ENCODE data around the gene TMEM200B.

Gene TMEM200B

GRCh38 chr1:29094954-29095353 is 28.7 kb downstream of the TMEM200B start:
- TF ChIP-seq, protein P1, sequence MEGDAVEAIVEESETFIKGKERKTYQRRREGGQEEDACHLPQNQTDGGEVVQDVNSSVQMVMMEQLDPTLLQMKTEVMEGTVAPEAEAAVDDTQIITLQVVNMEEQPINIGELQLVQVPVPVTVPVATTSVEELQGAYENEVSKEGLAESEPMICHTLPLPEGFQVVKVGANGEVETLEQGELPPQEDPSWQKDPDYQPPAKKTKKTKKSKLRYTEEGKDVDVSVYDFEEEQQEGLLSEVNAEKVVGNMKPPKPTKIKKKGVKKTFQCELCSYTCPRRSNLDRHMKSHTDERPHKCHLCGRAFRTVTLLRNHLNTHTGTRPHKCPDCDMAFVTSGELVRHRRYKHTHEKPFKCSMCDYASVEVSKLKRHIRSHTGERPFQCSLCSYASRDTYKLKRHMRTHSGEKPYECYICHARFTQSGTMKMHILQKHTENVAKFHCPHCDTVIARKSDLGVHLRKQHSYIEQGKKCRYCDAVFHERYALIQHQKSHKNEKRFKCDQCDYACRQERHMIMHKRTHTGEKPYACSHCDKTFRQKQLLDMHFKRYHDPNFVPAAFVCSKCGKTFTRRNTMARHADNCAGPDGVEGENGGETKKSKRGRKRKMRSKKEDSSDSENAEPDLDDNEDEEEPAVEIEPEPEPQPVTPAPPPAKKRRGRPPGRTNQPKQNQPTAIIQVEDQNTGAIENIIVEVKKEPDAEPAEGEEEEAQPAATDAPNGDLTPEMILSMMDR (IDR thresholded peaks at IDR 0.05): no peak

DNA sequence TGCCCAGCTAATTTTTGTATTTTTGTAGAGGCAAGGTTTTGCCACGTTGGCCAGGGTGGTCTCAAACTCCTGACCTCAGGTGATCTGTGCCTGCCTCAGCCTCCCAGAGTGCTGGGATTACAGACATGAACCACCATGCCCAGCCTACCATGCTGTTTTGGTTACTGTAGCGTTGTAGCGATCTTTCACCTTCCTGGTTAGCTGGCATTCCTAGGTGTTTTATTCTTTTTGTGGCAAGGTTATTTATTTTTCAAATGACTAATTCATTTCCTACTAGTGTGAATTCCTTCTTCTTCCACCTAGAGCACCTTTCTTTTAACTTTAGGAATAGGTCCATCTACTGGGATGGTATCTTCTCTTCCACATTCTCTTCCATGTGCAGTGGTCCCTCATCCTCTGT is 29.3 kb downstream of the TMEM200B start:
- TF ChIP-seq, protein P1 (IDR thresholded peaks at IDR 0.05): no peak

- TF ChIP-seq, protein P1 (IDR thresholded peaks at IDR 0.05): no peak
Observed at GRCh38 chr1:29090937-29091618, 32.6 kb downstream of the TMEM200B start.

DNA sequence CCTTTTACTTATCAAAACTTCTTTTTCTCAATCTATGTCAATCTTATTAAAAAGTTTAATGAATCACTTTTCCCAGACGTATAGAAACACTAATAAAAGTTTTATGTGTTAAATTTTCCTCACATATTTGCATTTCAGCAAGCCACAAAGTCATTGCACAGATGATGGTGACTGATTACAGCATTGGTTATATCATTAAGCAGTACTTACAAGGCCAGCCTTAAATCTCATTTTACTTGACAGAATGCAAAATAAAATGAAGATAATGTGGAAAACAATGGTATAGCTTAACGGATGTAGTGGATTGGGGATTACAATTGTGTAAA is 39.5 kb downstream of the TMEM200B start:
- TF ChIP-seq, protein P1 (IDR thresholded peaks at IDR 0.05): no peak

DNA sequence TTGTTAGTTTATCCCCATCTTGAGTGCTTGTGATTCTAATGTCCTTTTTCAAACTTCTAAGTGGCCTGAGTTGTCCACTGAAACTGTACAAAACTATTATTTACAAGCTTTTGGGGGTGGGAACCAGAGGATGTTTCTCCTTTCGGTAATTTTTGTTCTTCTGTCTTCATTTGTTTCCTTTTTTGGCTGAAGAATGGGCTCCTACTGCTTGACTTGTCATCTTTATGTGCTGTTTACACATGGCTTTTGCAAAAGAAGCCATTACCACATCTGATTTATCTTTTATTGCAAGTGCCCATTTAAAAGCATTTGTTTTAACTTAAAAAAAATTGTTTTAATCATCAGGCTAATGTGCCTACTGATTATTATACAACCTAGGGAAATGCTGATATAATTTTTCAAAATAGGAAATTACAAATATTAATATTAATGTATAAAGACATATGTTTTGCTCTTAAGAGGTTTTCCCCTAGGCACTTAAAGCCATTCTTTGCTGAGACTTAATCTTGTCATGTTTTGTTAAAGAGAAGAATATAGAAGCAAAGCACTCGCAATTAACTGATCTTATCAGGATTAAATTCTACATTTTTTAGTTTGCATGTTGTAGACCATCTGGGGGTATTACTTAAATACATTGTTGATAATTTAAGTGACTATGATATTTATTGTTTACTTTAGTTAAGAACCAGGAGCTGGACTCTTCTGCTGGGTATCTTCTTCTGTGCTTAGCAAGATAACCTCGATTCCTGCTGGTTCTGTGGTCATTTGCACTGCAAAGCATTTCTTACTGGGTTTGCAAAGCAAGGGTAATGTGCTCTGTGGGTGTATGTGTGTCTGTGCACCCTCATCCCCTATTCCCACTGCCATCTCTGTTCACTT is 40.1 kb downstream of the TMEM200B start:
- TF ChIP-seq, protein P1 (IDR thresholded peaks at IDR 0.05): no peak

- TF ChIP-seq, protein P1 (IDR thresholded peaks at IDR 0.05): no peak
Observed at GRCh38 chr1:29082519-29082918, 41.2 kb downstream of the TMEM200B start.

DNA sequence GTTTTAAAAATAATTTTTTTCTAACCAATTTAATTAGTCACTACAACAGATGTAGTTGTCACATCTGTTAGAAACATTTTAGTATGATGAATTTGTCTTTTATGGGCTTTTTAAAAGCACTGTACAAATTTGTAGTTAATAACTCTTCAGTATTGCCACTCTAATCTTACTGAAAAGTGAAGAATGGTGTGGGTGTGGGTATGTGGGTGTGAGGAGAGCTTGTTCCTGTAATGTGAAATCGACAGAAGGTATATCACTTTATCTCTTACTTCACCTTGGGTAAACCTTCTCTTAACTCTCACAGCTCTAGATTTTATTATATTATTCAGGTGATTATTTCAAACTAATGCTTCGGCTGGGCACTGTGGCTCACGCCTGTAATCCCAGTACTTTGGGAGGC is 42.5 kb downstream of the TMEM200B start:
- TF ChIP-seq, protein P1 (IDR thresholded peaks at IDR 0.05): no peak
